Measurements from ENCODE around the gene CTTNBP2.
"Not testable (repeated sequence)": the region's sequence is repeated elsewhere in the genome, so short reads cannot be mapped to it uniquely, and the experiment has no call there.

CTTNBP2 gene

DNA sequence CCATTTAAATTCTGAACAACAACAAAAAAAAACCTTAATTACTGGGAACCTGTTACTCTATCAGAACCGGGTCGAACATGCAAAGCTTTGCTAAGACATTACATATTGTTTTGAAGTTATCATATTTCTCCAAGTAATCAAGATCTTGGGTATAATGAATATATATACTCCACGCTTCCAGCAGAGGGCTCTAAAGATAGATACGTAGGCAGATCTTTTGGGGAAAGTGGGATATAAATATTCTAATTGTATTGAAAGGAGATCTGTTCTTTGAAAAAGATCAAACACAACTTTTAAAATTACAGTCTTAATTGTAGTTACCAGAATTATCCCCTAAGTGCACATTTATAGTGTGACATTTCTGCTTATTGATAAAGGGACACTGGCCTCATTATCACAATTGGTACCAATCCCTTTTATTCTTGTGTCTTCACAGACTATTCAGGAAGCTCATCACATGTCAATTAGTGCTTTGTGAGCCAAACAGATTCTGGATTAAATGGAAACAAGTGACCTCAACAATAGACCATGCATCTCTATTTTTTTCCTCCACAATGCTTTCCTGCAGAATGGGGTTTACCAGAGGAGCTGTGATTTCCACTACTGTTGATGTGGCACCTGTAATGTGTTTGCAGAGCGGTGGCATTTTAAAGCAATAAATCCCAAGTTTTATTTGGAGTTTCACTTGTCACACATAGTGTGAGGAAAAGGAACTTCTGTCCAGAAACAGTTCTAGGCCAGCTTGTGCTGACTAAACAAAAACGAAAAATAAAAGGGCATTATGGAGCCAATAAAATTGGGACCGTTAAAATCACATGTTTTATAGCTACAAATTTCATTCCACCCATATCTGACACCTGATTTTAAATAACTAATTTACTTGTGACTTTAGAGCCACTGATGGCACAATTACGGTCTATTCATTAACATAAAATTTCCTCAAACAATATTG lies 122.4 kb downstream of the CTTNBP2 start:
- DNase-seq (ENCODE audit: extremely low read depth in 1 of 2, low read depth in 1 of 2) = no peak

DNA sequence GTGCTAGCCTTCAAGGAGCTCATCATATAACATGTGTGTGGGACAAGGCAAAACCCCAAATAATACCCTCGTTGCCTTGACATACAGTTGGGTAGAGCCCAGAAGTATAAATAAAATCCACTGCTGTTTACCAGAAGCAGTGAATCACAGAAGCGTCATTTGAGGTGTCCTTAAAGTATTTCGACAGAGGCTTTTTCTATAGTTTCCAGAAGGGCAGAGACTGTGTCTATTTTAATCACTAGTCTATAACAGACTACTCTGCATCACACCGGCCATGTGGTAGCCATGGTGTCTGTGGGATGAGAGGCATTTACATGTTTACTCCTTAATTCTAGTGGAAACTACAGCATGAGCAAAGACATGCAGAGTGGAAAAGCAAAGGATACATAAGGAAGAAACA lies 131.3 kb downstream of the CTTNBP2 start:
- no peak for DNase-seq (ENCODE audit: extremely low read depth in 1 of 2, low read depth in 1 of 2)

DNA sequence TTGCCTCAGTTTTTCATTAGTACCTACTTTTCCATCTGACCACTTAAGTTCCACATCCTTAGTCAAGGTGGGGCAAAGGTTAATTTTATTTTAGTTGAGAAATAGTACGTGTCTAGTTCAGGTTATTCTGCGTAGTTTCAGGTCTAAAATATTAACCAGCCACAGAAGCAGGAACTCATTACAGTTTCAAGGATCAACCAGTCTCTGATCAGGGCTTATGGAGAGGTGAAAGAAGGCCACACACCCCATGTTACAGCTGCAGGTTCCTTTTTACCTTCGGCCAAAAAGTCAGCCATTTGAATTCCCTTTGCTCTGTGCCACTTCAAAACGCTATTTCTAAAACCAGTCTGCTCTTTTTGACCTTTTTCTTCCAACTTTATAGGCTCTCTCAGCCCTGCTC lies 134.2 kb downstream of the CTTNBP2 start:
- DNase-seq (ENCODE audit: extremely low read depth in 1 of 2, low read depth in 1 of 2) = no peak

DNA sequence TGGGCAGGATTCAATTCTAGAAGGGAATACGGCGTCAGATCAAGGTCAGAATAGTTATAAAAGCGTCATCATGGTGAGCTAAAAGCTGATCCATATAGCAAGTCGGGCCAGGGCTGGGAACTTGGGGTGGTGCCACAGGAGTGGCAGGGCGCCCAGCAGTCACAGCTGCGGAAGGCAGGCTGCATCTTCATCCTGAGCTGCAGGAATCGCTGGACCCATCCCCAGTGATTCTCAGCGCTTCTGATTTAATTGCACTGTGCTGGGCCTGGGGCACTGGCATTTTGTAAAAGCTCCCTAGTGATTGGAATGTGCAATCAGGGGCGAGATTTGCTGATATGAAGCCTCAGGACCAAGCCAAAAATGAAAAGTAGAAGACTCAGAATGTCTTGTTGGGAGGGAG lies 135.3 kb downstream of the CTTNBP2 start:
- DNase-seq (ENCODE audit: extremely low read depth in 1 of 2, low read depth in 1 of 2) = no peak

DNA sequence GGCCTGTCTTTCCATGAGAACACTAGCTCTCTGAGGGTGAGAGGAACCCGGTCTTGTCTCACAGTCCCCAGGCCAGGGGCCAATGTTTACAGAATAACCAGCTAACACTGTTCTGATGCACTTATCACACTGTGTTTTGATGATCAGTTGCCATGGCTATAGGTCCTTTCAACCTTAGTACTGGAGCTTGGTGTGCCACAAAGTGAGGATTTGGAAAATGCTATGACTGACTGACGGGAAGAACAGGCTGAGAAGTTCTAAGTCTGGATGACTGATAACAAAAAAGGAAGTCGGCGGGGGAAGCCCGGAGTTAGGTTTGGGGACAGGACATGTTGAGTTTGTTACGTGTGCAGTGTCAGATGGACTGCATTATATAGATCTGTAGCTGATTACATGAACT lies 141.8 kb downstream of the CTTNBP2 start:
- peak in 1 of 2 donors; percentile 1 for DNase-seq (ENCODE audit: extremely low read depth in 1 of 2, low read depth in 1 of 2)

DNA sequence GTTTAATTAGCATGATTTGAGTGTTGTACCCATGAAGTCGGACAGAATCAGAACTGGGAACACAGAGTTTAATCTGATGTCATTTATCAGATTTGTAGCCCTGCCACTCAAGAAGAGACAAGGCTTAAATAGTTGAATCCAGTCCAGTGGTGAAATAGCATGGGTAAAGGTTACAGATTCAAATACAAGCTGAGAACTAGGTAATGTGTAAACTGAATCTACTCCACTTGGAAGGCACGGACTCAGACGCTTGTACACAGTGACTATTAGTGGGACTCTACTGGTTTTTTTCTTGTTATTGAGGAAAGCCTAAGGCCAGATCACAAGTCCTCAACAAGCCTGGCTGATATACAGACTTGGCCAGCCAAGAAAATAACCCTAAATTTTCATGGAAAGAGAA lies 142.9 kb downstream of the CTTNBP2 start:
- no peak for DNase-seq (ENCODE audit: extremely low read depth in 1 of 2, low read depth in 1 of 2)

DNA sequence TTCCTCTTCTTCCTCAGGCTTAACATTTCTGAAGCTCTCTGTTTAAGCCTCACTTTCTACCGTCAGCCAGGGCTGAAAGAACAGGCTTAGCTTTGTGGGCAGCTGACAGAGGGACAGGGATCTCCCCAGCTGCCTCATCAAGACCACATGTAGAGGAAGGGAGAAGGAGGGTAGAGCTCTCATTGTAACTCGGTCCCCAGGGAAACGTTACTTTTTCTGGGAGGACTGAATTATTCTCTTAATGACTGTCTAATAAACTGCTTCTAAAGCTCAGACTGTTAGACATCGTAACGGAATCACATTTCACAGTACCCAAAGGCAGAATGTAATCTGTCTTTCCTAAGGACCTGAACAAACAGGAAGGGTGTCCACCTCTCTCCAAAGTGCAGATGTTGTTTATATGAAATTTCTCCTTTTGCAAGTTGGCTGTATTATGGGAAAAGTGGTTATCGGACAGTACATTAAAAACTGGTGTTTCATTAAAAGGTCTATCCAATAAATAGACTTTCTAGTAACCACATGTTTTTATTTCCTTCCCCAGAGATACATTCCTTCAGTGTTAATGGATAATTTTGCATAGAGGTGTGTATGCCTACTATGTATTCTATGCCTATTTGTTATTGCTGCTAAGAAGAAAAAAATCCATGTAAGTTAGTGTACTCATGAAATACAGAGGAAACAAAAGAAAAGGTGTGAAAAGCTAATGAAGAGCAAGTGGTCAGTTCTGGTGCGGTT lies 144.2 kb downstream of the CTTNBP2 start:
- no peak for DNase-seq (ENCODE audit: extremely low read depth in 1 of 2, low read depth in 1 of 2)

DNA sequence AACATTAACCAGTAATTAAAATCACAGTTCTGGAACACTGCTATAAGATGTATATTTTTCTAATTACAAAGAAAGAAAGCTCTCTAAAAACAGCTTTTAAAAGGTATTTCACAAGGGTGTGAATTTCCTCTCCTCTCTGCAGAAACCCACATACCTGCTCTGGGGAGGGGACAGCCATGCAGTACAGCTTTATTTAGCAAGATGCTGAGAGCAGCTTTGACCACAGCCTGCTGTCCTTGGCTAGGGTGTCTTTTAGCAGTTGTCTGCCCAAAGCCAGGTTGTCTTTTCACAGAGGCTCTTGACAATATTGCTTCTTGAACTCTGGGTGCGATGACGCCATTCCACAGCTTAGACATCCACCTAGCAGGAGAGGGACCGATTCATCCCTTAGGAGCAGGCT lies 148.3 kb downstream of the CTTNBP2 start:
- no peak for DNase-seq (ENCODE audit: extremely low read depth in 1 of 2, low read depth in 1 of 2)

DNA sequence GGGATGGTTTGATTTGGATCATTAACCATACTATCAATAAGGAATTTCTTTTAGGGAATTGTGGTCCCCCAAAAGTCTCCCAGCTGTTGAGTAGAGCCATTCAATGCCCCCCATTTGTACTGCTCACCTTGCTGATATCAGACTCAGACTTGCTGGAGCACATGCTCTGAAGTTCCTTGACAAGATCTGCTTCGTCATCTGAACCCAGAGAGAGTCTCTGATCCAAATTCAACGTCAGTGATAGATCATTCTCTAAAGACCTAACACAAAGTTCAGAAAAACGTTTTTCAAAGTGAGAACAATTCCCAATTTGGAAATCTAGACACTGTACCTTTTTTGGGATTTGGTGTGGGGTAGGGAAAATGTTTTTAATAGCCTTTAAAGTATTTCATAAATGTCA lies 153.9 kb downstream of the CTTNBP2 start:
- DNase-seq (ENCODE audit: extremely low read depth in 1 of 2, low read depth in 1 of 2) = no peak

DNA sequence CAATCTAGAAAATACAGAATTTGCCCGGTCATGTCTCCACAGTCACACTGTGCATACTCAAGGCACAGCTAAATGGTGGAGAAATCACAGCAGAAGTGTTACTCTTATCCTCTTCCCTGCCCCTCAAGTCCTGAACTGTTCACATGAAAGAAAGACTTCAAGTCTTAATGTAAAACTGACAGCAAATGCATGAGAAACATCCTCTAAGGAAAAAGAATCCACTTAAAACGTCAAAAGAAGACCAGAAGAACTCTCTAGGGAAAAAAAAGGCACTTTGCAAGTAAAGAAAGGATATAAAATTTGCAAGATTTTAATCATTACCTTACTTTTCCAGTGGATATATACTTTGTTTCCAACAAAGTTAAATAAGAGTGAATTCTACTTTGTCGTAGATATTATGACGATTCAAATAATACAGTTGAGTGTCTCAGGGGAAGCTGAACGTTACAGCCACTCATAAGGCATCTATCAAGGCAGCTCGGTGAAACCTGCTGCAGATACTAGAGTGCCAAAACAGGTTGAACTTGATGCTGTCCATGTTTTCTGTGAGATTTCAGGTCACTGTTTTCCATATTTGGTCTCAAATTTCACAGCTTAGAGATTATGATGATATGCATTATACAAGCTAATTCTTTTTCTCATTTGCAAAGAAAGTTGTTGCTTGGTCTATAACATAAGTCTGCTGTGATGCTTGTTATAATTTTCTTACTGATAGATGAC lies 155.0 kb downstream of the CTTNBP2 start:
- no peak for DNase-seq (ENCODE audit: extremely low read depth in 1 of 2, low read depth in 1 of 2)

DNA sequence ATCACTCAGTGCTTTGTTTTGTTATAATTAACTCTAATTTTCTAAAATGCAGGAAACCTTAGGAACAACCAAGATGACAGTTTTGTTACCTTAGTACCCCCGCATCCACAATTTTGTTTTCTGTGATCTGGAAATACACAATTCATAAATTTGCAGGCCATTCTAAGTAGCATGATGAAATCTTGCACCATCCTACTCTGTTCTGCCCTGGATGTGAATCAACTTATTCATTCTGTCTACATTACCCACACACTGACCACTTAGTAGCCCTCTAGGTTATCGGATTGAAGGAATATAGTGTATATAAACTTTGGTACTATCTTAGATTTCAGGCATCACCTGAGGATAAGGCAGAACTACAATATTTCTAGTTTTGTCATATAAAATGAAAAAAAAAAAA lies 155.9 kb downstream of the CTTNBP2 start:
- no peak for DNase-seq (ENCODE audit: extremely low read depth in 1 of 2, low read depth in 1 of 2)

DNA sequence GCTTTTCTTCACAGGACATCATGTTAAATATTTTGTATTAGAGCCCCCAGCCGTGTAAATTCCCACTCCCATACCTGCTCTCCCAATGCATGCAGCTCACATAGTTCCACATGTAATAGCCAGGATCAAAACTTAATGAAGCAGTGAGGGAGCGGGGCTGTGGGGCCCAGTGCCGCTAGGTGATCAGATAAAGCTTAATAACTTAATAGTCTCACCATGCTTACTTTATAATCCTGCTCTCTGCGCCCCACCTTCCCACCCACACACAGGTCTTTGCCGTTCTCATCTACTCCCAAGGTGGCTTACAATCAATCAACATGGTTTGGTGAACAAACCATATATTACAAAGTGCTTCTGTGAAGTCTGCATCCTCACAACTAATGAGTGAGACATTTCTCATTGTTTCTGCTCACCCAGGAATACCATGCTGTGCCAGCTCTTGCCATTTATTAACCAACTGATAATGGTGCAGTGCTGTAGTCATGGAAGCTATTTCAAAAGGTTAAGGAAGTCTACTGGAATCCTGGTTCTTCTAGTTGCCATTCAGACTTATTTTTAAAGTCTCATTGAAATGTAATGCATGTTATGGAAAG lies 156.4 kb downstream of the CTTNBP2 start:
- DNase-seq (ENCODE audit: extremely low read depth in 1 of 2, low read depth in 1 of 2) = no peak

DNA sequence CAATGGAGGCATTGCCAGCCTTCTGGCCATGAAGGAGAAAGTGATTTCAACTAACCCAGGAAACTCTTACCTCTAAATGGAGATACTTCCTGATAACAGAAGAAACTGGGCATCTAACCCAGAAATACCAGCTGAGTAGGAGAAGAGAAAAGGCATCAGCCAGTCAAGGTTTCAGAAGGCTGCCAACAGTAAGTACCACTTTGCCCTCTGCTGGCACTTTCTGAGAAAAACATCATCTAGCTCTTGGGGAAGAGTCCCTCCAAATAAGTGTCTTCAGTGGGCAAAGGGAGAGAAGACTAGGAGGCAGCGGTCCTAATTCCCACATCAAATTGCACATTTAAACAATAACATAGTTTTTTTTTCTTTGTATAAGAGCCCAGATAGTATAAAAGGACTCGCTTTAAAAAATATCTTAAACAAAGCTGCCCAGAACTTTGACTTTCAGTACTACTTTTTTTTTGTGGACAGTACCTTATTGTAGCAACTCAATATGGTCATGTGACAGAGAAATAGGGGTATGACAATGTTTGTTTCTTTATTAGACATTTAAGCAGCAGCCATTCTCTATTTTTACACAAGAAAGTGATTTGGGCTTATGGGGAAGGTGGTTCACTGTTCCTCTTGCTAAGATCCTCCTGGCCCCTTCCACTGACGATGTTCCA lies 157.3 kb downstream of the CTTNBP2 start:
- DNase-seq (ENCODE audit: extremely low read depth in 1 of 2, low read depth in 1 of 2) = no peak

DNA sequence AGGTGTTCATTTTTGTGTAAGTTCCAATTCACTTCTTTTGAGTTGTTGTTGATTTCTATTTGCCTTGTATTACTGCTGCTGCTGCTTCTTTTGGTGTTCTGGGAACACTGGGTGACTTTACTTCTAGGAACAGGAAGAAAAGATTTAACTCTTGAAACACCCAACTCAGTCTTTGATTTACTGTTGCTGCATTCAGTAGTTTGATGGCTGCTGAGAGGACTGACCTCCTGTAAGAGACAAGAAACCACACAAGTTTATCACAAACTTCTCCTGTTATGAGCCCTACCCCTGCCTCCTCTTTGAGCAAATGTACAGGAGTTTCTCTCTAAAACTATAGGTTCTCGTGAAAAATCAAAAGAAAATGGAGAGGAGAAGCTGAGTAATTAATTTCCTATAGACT lies 161.7 kb downstream of the CTTNBP2 start:
- DNase-seq (ENCODE audit: extremely low read depth in 1 of 2, low read depth in 1 of 2) = no peak

DNA sequence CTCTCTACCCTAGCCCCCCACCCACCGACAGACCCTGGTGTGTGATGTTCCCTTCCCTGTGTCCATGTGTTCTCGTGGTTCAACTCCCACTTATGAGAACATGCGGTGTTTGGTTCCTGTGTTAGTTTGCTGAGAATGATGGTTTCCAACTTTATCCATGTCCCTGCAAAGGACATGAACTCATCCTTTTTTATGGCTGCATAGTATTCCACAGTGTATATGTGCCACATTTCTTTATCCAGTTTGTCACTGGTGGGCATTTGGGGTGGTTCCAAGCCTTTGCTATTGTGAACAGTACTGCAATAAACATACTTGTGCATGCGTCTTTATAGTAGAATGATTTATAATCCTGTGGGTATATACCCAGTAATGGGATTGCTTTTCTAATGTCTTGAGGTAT lies 165.1 kb downstream of the CTTNBP2 start:
- DNase-seq (ENCODE audit: extremely low read depth in 1 of 2, low read depth in 1 of 2) = not testable (repeated sequence)

DNA sequence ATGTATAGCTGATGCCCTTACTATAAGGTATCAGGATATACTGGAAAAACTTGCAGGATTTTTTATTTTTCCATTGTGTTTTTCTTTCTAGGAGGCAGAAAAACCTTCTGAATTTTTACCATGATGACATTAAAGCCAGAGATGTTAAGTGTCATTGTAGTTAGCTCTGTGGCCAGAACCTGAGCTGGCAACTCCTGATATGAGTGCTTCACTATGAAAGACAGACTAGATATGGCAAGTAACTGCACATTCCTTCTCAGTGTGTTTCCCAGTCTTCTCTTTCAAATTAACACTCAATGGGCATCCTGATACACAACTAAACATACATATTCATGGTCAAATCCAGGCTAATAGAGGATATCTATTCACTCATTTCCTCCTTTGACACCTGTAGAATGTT lies 166.2 kb downstream of the CTTNBP2 start:
- DNase-seq (ENCODE audit: extremely low read depth in 1 of 2, low read depth in 1 of 2) = no peak

DNA sequence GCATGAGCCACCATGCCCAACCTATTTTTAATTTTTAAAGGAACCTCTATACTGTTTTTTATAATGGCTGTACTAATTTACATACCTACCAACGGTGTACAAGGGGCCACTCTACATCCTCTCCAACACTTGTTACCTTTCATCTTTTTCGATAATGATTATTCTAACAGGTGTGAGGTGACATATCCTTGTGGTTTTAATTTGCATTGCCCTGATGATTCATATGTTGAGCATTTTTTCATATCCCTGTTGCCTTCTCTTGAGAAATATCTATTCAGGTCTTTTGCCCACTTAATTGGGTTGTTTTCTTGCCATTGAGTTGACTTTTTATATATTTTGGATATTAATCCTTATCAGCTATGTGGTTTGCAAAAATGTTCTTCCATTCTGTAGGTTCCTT lies 167.0 kb downstream of the CTTNBP2 start:
- no peak for DNase-seq (ENCODE audit: extremely low read depth in 1 of 2, low read depth in 1 of 2)

DNA sequence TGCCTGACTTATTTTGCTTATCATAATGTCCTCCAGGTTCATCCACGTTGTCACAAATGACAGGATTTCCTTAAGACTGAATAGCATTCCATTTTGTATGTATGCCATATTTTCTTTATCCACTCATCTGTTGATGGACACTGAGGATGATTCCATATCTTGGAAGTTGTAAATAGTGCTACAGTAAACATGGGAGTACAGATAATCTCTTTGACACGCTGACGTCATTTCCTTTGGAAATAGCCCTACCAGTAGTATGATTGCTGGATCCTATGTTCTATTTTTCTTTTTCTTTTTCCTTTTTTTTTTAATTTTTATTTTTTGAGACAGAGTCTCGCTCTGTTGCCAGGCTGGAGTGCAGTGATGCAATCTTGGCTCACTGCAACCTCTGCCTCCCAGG lies 167.6 kb downstream of the CTTNBP2 start:
- no peak for DNase-seq (ENCODE audit: extremely low read depth in 1 of 2, low read depth in 1 of 2)

DNA sequence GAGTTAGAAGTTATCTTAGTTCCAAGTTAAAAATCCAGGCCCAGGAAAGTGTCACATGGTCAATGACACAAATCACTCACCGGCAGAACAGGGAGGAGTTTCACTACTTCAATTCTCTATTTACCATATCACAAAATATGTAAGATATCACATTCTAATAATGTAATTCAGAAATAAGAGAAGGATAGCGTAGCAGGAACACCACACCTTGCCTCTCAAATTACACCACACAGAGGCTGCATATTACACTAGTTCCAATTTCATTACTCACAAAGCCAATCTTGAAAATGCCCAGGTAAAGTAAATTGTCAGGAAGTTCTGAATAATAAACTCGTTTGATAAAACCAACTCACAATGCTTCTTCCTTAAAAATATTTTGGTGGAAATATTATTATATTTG lies 169.2 kb downstream of the CTTNBP2 start:
- no peak for DNase-seq (ENCODE audit: extremely low read depth in 1 of 2, low read depth in 1 of 2)

DNA sequence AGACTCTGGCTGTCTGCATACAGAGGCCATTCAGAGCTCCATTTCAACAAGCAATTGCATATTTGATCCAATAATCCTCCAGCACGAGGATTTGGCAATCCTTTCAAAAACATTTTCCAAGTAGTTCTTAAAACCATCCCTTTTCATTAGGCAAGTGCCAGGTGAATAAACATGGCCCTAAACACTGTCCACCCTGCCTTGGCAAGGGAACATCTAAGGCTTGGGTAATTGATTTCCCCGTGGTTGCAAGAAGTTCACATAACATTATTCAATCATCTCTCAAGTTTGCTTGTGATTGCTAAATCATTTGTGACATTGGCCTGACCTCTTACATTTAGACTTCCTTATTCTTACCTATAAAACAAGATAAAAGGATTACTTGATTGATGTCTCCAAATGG lies 175.2 kb downstream of the CTTNBP2 start:
- DNase-seq (ENCODE audit: extremely low read depth in 1 of 2, low read depth in 1 of 2) = no peak

DNA sequence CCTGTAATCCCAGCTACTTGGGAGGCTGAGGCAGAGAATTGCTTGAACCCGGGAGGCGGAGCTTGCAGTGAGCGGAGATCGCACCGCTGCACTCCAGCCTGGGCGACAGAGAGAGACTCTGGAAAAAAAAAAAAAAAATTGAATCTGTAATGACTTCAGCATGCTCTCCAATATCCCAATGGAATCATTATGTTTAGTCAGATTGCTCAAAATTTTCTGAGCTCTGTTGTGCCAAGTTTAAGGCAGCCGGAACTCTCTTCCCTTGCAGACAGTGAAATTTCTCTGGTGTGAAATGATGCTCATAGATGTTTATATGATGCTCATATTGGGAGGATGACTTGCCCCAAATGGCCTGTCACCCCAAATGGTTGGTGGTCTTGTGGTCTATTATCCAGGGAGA lies 180.9 kb downstream of the CTTNBP2 start:
- DNase-seq (ENCODE audit: extremely low read depth in 1 of 2, low read depth in 1 of 2) = no peak

All from stimulated activated CD8-positive, alpha-beta memory T cell treated with anti-CD3 and anti-CD28 coated beads, Interleukin-7, amount 100 ng/mL, for 48 hours (primary cell).